GM12878 (cell line): ENCODE data around the gene MAGI3. TPM values are rescaled to one million over a fixed set of nuclear protein-coding genes. Genes with fewer than 3 reads are reported as not detected.

Source experiments
- ATAC-seq: fragments of 200-7000 bp; cut with Tn5 transposase; 3 replicates; pipeline ENCODE4 v1.9.1; 2020; ENCODE audit warnings: mild to moderate bottlenecking, moderate library complexity
- BruUV-seq: library from RNA; stranded (reverse); fragments of 400-500 nt; replicated peaks from 2 replicates; lab custom pipeline; 2021; lab: Mats Ljungman, UMichigan
- CTCF ChIA-PET: fragments of 300-600 bp; sonication (Branson Sonifier 250); formaldehyde crosslinking; extraction: SDS; loops from one replicate; lab custom pipeline; 2021; ENCODE audit warnings: inconsistent platforms; lab: Yijun Ruan, JAX
- POLR2A ChIA-PET: fragments of 350-600 bp; formaldehyde crosslinking; extraction: SDS; loops from one replicate; lab custom pipeline; 2021; ENCODE audit warnings: inconsistent platforms; lab: Charles Lee
- RAD21 ChIA-PET: fragments of 300-600 bp; sonication (Branson Sonifier 250); formaldehyde crosslinking; loops from one replicate; lab custom pipeline; 2023; ENCODE audit warnings: antibody characterized with exemption; ENCODE audit not compliant: unreplicated experiment; lab: Charles Lee
- SMC1A ChIA-PET: fragments of 300-600 bp; sonication (Branson Sonifier 250); formaldehyde crosslinking; loops from one replicate; lab custom pipeline; 2023; ENCODE audit not compliant: unreplicated experiment, uncharacterized antibody; lab: Charles Lee
- DNase-seq: peaks from one replicate; pipeline ENCODE4 v3.0.0-alpha.2; 2011; ENCODE audit warnings: low read depth, low spot score
- FAIRE-seq: peaks from 3 replicates; lab custom pipeline; 2011; peaks lifted over from hg19 to GRCh38; lab: Jason Lieb, UNC
- H2AFZ ChIP-seq: 2 replicates; pipeline ENCODE4 v1.6.0; 2011; ENCODE audit warnings: low read depth, low read length, control low read depth; ENCODE audit not compliant: control insufficient read depth
- H3K27ac ChIP-seq: 2 replicates; pipeline ENCODE4 v1.5.1; 2011; ENCODE audit warnings: control low read depth; ENCODE audit not compliant: control insufficient read depth, insufficient read depth
- H3K27me3 ChIP-seq, 2 experiments: replicated peaks in 1 of 2; 2 replicates each; pipeline versions ENCODE4 v1.6.0 to v1.6.1; 2011; ENCODE audit warnings: low read length in 1 of 2; ENCODE audit not compliant: control insufficient read depth in 2 of 2, insufficient read depth in 2 of 2
- H3K36me3 ChIP-seq, 2 experiments: 2 replicates each; pipeline ENCODE4 v1.5.1; 2011; ENCODE audit warnings: low read length in 1 of 2; ENCODE audit not compliant: control insufficient read depth in 2 of 2, insufficient read depth in 2 of 2
- H3K4me1 ChIP-seq: 2 replicates; pipeline ENCODE4 v1.6.1; 2011; ENCODE audit warnings: mild to moderate bottlenecking, low read length, moderate library complexity, mixed read lengths; ENCODE audit not compliant: control insufficient read depth, insufficient read depth
- H3K4me2 ChIP-seq: 2 replicates; pipeline ENCODE4 v1.6.0; 2011; ENCODE audit warnings: control low read depth; ENCODE audit not compliant: control insufficient read depth, insufficient read depth
- H3K4me3 ChIP-seq: fragments of 200-600 bp; sonication (generic); 2 replicates; pipeline ENCODE4 v1.5.1; 2016
- H3K79me2 ChIP-seq: 2 replicates; pipeline ENCODE4 v1.6.0; 2011; ENCODE audit warnings: low read length; ENCODE audit not compliant: control insufficient read depth, insufficient read depth
- H3K9ac ChIP-seq: 2 replicates; pipeline ENCODE4 v1.8.0; 2011; ENCODE audit warnings: low read length, control low read depth, mixed read lengths; ENCODE audit not compliant: control insufficient read depth, insufficient read depth
- H3K9me3 ChIP-seq: replicated peaks from 3 replicates; pipeline ENCODE4 v1.5.1; 2011; ENCODE audit warnings: mild to moderate bottlenecking, low read length; ENCODE audit not compliant: control insufficient read depth, insufficient read depth
- H4K20me1 ChIP-seq: 2 replicates; pipeline ENCODE4 v1.6.0; 2011; ENCODE audit not compliant: control insufficient read depth, insufficient read depth
- ESRRA ChIP-seq: IDR thresholded peaks from 2 replicates; pipeline ENCODE4 v1.6.1; 2012; ENCODE audit warnings: mild to moderate bottlenecking, low read length, improper control_type of control experiment
- GATAD2B ChIP-seq: fragments of 450-650 bp; conservative IDR thresholded peaks from 2 replicates; pipeline ENCODE4 v1.6.1; 2017; ENCODE audit warnings: low read depth, mild to moderate bottlenecking, moderate library complexity
- HCFC1 ChIP-seq: fragments of 150-350 bp; IDR thresholded peaks from 2 replicates; pipeline ENCODE4 v1.6.1; 2014; ENCODE audit warnings: low read length
- HDGF ChIP-seq: fragments of 450-650 bp; IDR thresholded peaks from 2 replicates; pipeline ENCODE4 v1.6.1; 2016; ENCODE audit warnings: antibody characterized with exemption
- MEF2B ChIP-seq: fragments of 450-650 bp; IDR thresholded peaks from 2 replicates; pipeline ENCODE4 v1.6.1; 2018; ENCODE audit warnings: mild to moderate bottlenecking, moderate library complexity; ENCODE audit not compliant: partially characterized antibody, poor library complexity, severe bottlenecking
- MYB ChIP-seq: fragments of 150-350 bp; IDR thresholded peaks from 2 replicates; pipeline ENCODE4 v1.6.1; 2014; ENCODE audit warnings: mild to moderate bottlenecking, low read depth, low read length, borderline replicate concordance
- NBN ChIP-seq: fragments of 450-650 bp; IDR thresholded peaks from 2 replicates; pipeline ENCODE4 v1.6.1; 2016
- NFYA ChIP-seq: IDR thresholded peaks from 2 replicates; pipeline ENCODE4 v1.6.1; 2011; ENCODE audit warnings: low read depth, mild to moderate bottlenecking, low read length, improper control_type of control experiment, borderline replicate concordance
- SIX5 ChIP-seq: IDR thresholded peaks from 2 replicates; pipeline ENCODE4 v1.6.1; 2011; ENCODE audit warnings: mild to moderate bottlenecking, low read depth, low read length, moderate library complexity; ENCODE audit not compliant: severe bottlenecking
- SPI1 ChIP-seq: IDR thresholded peaks from 2 replicates; pipeline ENCODE4 v1.6.1; 2011; ENCODE audit warnings: low read depth, mild to moderate bottlenecking, low read length, moderate library complexity, borderline replicate concordance; ENCODE audit not compliant: insufficient read depth
- TBL1XR1 ChIP-seq: IDR thresholded peaks from 2 replicates; pipeline ENCODE4 v1.6.1; 2012; ENCODE audit warnings: low read depth, low read length, improper control_type of control experiment
- ZZZ3 ChIP-seq: IDR thresholded peaks from 2 replicates; pipeline ENCODE4 v1.6.1; 2011; ENCODE audit warnings: low read depth; ENCODE audit not compliant: control insufficient read depth, insufficient read length
- WGBS: methylation state at CpG from one replicate; pipeline ENCODE4 v1.1.6; 2016; ENCODE audit warnings: low lambda C conversion rate; ENCODE audit not compliant: insufficient replicate concordance, insufficient coverage; ENCODE audit errors: missing lambda C conversion rate; 5-methylcytosine and 5-hydroxymethylcytosine counted together
- in situ Hi-C: fragments of 300-500 bp; cut with MboI; formaldehyde crosslinking; loops from 9 replicates; pipeline ENCODE4 v1.14.3; 2018; ENCODE audit warnings: mixed read lengths
- intact Hi-C: fragments of 100-400 bp; cut with micrococcal nuclease; formaldehyde crosslinking; loops from one replicate; pipeline ENCODE4 v1.14.2; 2022; ENCODE audit not compliant: unreplicated experiment
- polyA plus RNA-seq, 11 experiments: library from polyadenylated mRNA; depleted of rRNA in 4 of 11; unstranded in 6 of 11; stranded (reverse) in 5 of 11; fragments of >200 nt; fragmentation: Nextera tagmentation in 4 of 11; fragmentation: Illumina TruSeq in 1 of 11; extraction: Ambion mirVana in 4 of 11; extraction: Trizol in 1 of 11; gene quantifications; 1 replicate in 1 of 11; 2 replicates in 10 of 11; pipeline versions ENCODE4 v1.2.1 to v1.2.3, GENCODE V29; 2011 to 2016; ENCODE audit warnings: inconsistent platforms in 2 of 11, missing spikeins in 2 of 11, low read depth in 1 of 11
- total RNA-seq, 4 experiments: library from RNA; depleted of rRNA in 3 of 4; stranded (reverse); fragments of >200 nt in 3 of 4; fragmentation: Illumina TruSeq in 1 of 4; extraction: Trizol in 1 of 4; gene quantifications; 2 replicates each; pipeline versions ENCODE4 v1.2.1 to v1.2.3, GENCODE V29; 2013 to 2021
- TF ChIP-seq, protein P1 (sequence below): fragments of 450-650 bp; IDR thresholded peaks from 2 replicates; pipeline ENCODE4 v1.6.1; 2017; ENCODE audit warnings: low read depth, mild to moderate bottlenecking, moderate library complexity
- TF ChIP-seq, protein P2 (sequence below): IDR thresholded peaks from 2 replicates; pipeline ENCODE4 v1.6.1; 2012; ENCODE audit warnings: improper control_type of control experiment, low read depth, low read length; ENCODE audit not compliant: insufficient replicate concordance
- TF ChIP-seq, protein P3 (sequence below): fragments of 450-650 bp; IDR thresholded peaks from 2 replicates; pipeline ENCODE4 v1.6.1; 2017; ENCODE audit warnings: mild to moderate bottlenecking, moderate library complexity

The MAGI3 gene
- total and polyA plus RNA-seq, 10 of the 15 experiments (the other 5 are each of a cell fraction or from before 2014, with no cell fraction given): 0.17 to 0.65 (median 0.32) TPM

DNA sequence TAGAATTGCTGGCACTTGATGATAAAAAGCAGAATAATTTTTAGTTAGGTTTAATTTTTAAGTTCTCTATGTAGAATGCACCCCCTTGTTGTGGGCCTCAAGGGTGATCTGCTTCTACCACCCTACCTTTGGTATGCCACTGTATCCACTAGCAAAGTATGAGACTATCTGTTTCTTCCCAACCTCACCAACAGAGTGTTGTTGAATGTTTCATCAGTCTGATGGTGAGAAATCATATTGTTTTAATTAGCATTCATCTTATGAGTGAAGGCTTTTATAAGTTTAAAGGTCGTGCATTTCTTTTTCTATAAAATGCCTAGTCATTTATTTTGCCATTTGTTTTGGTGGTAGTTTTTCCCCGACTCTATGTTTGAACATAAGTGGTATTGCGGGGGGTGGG lies 141.0 kb downstream of the MAGI3 start:
- Histone ChIP-seq H3K9ac (no peak overlapping the region), H3K4me3 (no peak overlapping the region), H3K27ac (no peak overlapping the region), H3K4me2 (no peak overlapping the region), H3K79me2 (no peaks in the 10 kb centered on the region), H3K9me3 (no peaks in the 10 kb centered on the region), H4K20me1 (no peaks in the 10 kb centered on the region), H3K36me3 (no peaks in the 10 kb centered on the region), H3K4me1 (no peaks in the 10 kb centered on the region), H3K27me3 (no peaks in the 10 kb centered on the region), H2AFZ (no peak overlapping the region)
- POLR2A ChIA-PET: no interaction called here
- intact Hi-C loops: no loop called here
- ATAC-seq (no peak), DNase-seq (no peak), FAIRE-seq (no peak)
- WGBS: 28% methylated on average over 3 of the region's 3 CpGs
- RAD21 ChIA-PET: no interaction called here
- BruUV-seq: no TSS peak
- CTCF ChIA-PET: no interaction called here
- in situ Hi-C loops: no loop called here
- SMC1A ChIA-PET: no interaction called here
- TF ChIP-seq MYB (no peak), TBL1XR1 (no peak), NBN (no peak), MEF2B (no peak), NFYA (no peak), HCFC1 (no peak), HDGF (no peak), SIX5 (no peak), ESRRA (no peak), GATAD2B (no peak), SPI1 (no peak), ZZZ3 (no peak)
- TF ChIP-seq, protein P1, sequence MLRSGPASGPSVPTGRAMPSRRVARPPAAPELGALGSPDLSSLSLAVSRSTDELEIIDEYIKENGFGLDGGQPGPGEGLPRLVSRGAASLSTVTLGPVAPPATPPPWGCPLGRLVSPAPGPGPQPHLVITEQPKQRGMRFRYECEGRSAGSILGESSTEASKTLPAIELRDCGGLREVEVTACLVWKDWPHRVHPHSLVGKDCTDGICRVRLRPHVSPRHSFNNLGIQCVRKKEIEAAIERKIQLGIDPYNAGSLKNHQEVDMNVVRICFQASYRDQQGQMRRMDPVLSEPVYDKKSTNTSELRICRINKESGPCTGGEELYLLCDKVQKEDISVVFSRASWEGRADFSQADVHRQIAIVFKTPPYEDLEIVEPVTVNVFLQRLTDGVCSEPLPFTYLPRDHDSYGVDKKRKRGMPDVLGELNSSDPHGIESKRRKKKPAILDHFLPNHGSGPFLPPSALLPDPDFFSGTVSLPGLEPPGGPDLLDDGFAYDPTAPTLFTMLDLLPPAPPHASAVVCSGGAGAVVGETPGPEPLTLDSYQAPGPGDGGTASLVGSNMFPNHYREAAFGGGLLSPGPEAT: no peak
- TF ChIP-seq, protein P2, sequence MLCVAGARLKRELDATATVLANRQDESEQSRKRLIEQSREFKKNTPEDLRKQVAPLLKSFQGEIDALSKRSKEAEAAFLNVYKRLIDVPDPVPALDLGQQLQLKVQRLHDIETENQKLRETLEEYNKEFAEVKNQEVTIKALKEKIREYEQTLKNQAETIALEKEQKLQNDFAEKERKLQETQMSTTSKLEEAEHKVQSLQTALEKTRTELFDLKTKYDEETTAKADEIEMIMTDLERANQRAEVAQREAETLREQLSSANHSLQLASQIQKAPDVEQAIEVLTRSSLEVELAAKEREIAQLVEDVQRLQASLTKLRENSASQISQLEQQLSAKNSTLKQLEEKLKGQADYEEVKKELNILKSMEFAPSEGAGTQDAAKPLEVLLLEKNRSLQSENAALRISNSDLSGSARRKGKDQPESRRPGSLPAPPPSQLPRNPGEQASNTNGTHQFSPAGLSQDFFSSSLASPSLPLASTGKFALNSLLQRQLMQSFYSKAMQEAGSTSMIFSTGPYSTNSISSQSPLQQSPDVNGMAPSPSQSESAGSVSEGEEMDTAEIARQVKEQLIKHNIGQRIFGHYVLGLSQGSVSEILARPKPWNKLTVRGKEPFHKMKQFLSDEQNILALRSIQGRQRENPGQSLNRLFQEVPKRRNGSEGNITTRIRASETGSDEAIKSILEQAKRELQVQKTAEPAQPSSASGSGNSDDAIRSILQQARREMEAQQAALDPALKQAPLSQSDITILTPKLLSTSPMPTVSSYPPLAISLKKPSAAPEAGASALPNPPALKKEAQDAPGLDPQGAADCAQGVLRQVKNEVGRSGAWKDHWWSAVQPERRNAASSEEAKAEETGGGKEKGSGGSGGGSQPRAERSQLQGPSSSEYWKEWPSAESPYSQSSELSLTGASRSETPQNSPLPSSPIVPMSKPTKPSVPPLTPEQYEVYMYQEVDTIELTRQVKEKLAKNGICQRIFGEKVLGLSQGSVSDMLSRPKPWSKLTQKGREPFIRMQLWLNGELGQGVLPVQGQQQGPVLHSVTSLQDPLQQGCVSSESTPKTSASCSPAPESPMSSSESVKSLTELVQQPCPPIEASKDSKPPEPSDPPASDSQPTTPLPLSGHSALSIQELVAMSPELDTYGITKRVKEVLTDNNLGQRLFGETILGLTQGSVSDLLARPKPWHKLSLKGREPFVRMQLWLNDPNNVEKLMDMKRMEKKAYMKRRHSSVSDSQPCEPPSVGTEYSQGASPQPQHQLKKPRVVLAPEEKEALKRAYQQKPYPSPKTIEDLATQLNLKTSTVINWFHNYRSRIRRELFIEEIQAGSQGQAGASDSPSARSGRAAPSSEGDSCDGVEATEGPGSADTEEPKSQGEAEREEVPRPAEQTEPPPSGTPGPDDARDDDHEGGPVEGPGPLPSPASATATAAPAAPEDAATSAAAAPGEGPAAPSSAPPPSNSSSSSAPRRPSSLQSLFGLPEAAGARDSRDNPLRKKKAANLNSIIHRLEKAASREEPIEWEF: no peak
- TF ChIP-seq, protein P3, sequence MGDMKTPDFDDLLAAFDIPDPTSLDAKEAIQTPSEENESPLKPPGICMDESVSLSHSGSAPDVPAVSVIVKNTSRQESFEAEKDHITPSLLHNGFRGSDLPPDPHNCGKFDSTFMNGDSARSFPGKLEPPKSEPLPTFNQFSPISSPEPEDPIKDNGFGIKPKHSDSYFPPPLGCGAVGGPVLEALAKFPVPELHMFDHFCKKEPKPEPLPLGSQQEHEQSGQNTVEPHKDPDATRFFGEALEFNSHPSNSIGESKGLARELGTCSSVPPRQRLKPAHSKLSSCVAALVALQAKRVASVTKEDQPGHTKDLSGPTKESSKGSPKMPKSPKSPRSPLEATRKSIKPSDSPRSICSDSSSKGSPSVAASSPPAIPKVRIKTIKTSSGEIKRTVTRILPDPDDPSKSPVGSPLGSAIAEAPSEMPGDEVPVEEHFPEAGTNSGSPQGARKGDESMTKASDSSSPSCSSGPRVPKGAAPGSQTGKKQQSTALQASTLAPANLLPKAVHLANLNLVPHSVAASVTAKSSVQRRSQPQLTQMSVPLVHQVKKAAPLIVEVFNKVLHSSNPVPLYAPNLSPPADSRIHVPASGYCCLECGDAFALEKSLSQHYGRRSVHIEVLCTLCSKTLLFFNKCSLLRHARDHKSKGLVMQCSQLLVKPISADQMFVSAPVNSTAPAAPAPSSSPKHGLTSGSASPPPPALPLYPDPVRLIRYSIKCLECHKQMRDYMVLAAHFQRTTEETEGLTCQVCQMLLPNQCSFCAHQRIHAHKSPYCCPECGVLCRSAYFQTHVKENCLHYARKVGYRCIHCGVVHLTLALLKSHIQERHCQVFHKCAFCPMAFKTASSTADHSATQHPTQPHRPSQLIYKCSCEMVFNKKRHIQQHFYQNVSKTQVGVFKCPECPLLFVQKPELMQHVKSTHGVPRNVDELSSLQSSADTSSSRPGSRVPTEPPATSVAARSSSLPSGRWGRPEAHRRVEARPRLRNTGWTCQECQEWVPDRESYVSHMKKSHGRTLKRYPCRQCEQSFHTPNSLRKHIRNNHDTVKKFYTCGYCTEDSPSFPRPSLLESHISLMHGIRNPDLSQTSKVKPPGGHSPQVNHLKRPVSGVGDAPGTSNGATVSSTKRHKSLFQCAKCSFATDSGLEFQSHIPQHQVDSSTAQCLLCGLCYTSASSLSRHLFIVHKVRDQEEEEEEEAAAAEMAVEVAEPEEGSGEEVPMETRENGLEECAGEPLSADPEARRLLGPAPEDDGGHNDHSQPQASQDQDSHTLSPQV: no peak
